ENCODE results near the gene PCSK9. TPM values are rescaled to one million over a fixed set of nuclear protein-coding genes. Genes with fewer than 3 reads are reported as not detected.
A peak's percentile ranks its signal among the peaks of the same experiment; 100 is the strongest.

PCSK9 gene
- total and polyA plus RNA-seq, 2 experiments from 2014 or later, result 77.6 to 327 TPM

- Histone ChIP-seq H3F3A (replicated peaks; ENCODE audit: low read depth) (peaks cover 12% of the 10 kb centered on the region; the same call in 1 of the 2 replicates), H3K4me1 (ENCODE audit: insufficient read depth) (no peaks in the 10 kb centered on the region), H3K9me2 (ENCODE audit: insufficient read depth) (no peaks in the 10 kb centered on the region), H2AFZ (no peak overlapping the region), H4K20me1 (replicated peaks; ENCODE audit: insufficient read depth) (peaks cover 24% of the 10 kb centered on the region), H3K79me2 (replicated peaks; ENCODE audit: insufficient read depth) (peaks cover 24% of the 10 kb centered on the region), H3K4me2 (no peak overlapping the region), H3K27ac (ENCODE audit: low read depth) (0 out of 2 replicates have a peak overlapping the region, but pooled peaks have one; percentile 39), H3K4me3 (no peak overlapping the region), H3K36me3 (ENCODE audit: insufficient read depth) (peaks cover 60% of the 10 kb centered on the region), H3K27me3 (ENCODE audit: insufficient read depth) (no peaks in the 10 kb centered on the region)
- Mint-ChIP-seq H3K4me3 (no peak overlapping the region), H3K4me1 (no peaks in the 10 kb centered on the region), H3K36me3 (ENCODE audit: low read depth) (peaks cover 28% of the 10 kb centered on the region; the same call in 2 of the 3 replicates), H3K27me3 (ENCODE audit: insufficient read depth, low read depth, poor library complexity) (peaks cover 6% of the 10 kb centered on the region), H3K9me3 (no peaks in the 10 kb centered on the region), H3K27ac (no peak overlapping the region)
- ATAC-seq (no peak), DNase-seq (ENCODE audit: low spot score) (no peak)
- TF ChIP-seq ZNF114 (CRISPR knock-in tag; IDR thresholded peaks at IDR 0.05), result no peak
- TF ChIP-seq EZH2 (IDR thresholded peaks at IDR 0.05; ENCODE audit: low read depth, unreplicated experiment), result no peak
- TF ChIP-seq POLR2AphosphoS5 (IDR thresholded peaks at IDR 0.05; ENCODE audit: low read depth), result no peak
- TF ChIP-seq ZNF462 (CRISPR knock-in tag; IDR thresholded peaks at IDR 0.05), result no peak
- no peak for TF ChIP-seq NANOG (IDR thresholded peaks at IDR 0.05; ENCODE audit: borderline replicate concordance)
- TF ChIP-seq ETS1 (IDR thresholded peaks at IDR 0.05), result no peak
- TF ChIP-seq EZH2phosphoT487 (IDR thresholded peaks at IDR 0.05; ENCODE audit: unreplicated experiment), result no peak
- TF ChIP-seq JUNB (IDR thresholded peaks at IDR 0.05; ENCODE audit: unreplicated experiment), result no peak
- no peak for TF ChIP-seq CREB1 (CRISPR knock-in tag; IDR thresholded peaks at IDR 0.05; ENCODE audit: low read depth)
- no peak for TF ChIP-seq REST (IDR thresholded peaks at IDR 0.05; ENCODE audit: unreplicated experiment)
- TF ChIP-seq CTCF (conservative IDR thresholded peaks at IDR 0.05; ENCODE audit: low read depth in 2 of 2), result no peak
- TF ChIP-seq ZNF331 (CRISPR knock-in tag; IDR thresholded peaks at IDR 0.05; ENCODE audit: low read depth), result no peak
- TF ChIP-seq STAT1 (IDR thresholded peaks at IDR 0.05; ENCODE audit: unreplicated experiment), result no peak
These were observed 14.1 kb downstream of the PCSK9 start for GRCh38 chr1:55053265-55053954.
